ENCODE data around the gene NME3. TPM values are rescaled to one million over a fixed set of nuclear protein-coding genes. Genes with fewer than 3 reads are reported as not detected.

NME3 gene
- total and polyA plus RNA-seq, 4 donors, result 10.4 to 38.0 (median 19.4) TPM

- H3K9ac ChIP-seq (ENCODE audit: low read depth in 1 of 2, low read length in 2 of 2), result no peak overlapping the region
- H3K36me3 ChIP-seq (ENCODE audit: control insufficient read depth in 4 of 4, insufficient read depth in 3 of 4, low read depth in 1 of 4, low read length in 3 of 4), result peaks cover 7 to 52% (median 14%) of the 10 kb centered on the region in 4 donors
- 94% methylated on average over 18 of the region's 18 CpGs for WGBS
- no peaks in the 10 kb centered on the region for H3K9me3 ChIP-seq (ENCODE audit: control insufficient read depth in 4 of 4, low read length in 3 of 4)
- no peak overlapping the region for H3K27ac ChIP-seq (ENCODE audit: low read depth in 1 of 2, low read length in 2 of 2)
- DNase-seq (ENCODE audit: low spot score), result no peak
- H3K4me3 ChIP-seq (ENCODE audit: low read depth in 1 of 3, low read length in 3 of 3), result no peak overlapping the region
- peaks cover 0 to 15% (median 6%) of the 10 kb centered on the region in 4 donors for H3K4me1 ChIP-seq (ENCODE audit: control insufficient read depth in 4 of 4, insufficient read depth in 4 of 4, low read length in 3 of 4)
- TF ChIP-seq CTCF (IDR thresholded peaks at IDR 0.05; ENCODE audit: low read depth, low read length, missing input control) (no peak), FOXA2 (IDR thresholded peaks at IDR 0.05) (no peak), REST (IDR thresholded peaks at IDR 0.05) (no peak), FOXA1 (IDR thresholded peaks at IDR 0.05) (no peak), MAX (IDR thresholded peaks at IDR 0.05) (no peak), SP1 (IDR thresholded peaks at IDR 0.05) (no peak), EGR1 (IDR thresholded peaks at IDR 0.05; ENCODE audit: low read depth in 2 of 2) (no peak), ZBTB33 (IDR thresholded peaks at IDR 0.05) (no peak), NR2F2 (IDR thresholded peaks at IDR 0.05) (no peak), YY1 (IDR thresholded peaks at IDR 0.05) (no peak), GABPA (IDR thresholded peaks at IDR 0.05 in 1 of 2, conservative IDR thresholded peaks at IDR 0.05 in 1 of 2) (no peak), HNF4A (conservative IDR thresholded peaks at IDR 0.05) (no peak), JUND (IDR thresholded peaks at IDR 0.05) (no peak), TAF1 (conservative IDR thresholded peaks at IDR 0.05) (no peak), HNF4G (IDR thresholded peaks at IDR 0.05) (no peak), RXRA (IDR thresholded peaks at IDR 0.05) (no peak), RAD21 (IDR thresholded peaks at IDR 0.05) (no peak), ATF3 (IDR thresholded peaks at IDR 0.05) (no peak)
- H3K27me3 ChIP-seq (ENCODE audit: control insufficient read depth in 4 of 4, insufficient read depth in 4 of 4, low read length in 3 of 4), result no peaks in the 10 kb centered on the region
Observed at GRCh38 chr16:1766701-1767100, 4.6 kb downstream of the NME3 start.
